Measurements from ENCODE around the gene RFESD. TPM values are rescaled to one million over a fixed set of nuclear protein-coding genes. Genes with fewer than 3 reads are reported as not detected.

Gene RFESD
- total and polyA plus RNA-seq, 7 donors = 1.2 to 4.9 (median 1.7) TPM; not detected in 1

GRCh38 chr5:95624368-95624767 is 22.2 kb upstream of the RFESD start:
- no peaks in the 10 kb centered on the region for H3K36me3 ChIP-seq
- 95 to 99% methylated on average over 2 of the region's 2 CpGs for WGBS, 2 donors
- no peak for TF ChIP-seq POLR2A (IDR thresholded peaks at IDR 0.05)
- TF ChIP-seq POLR2AphosphoS5 (IDR thresholded peaks at IDR 0.05) = no peak
- TF ChIP-seq EP300 (IDR thresholded peaks at IDR 0.05) = no peak
- no peak for TF ChIP-seq CTCF (IDR thresholded peaks at IDR 0.05)
- no peak for DNase-seq
- no peaks in the 10 kb centered on the region for H3K9me3 ChIP-seq
- intact Hi-C loops (cut with DNase I) = no loop called here
- H3K4me1 ChIP-seq = peaks cover 0 to 23% (median 18%) of the 10 kb centered on the region in 4 donors
- peaks cover 0 to 20% (median 5%) of the 10 kb centered on the region in 3 donors for H3K27me3 ChIP-seq
- no peak overlapping the region for H3K4me3 ChIP-seq
- H3K27ac ChIP-seq = no peak overlapping the region

GRCh38 chr5:95626701-95627100 is 19.9 kb upstream of the RFESD start:
- 84 to 92% methylated on average over 1 of the region's 1 CpG for WGBS, 2 donors
- no peak for DNase-seq
- Histone ChIP-seq H3K27me3 (no peaks in the 10 kb centered on the region), H3K9me3 (no peaks in the 10 kb centered on the region), H3K27ac (no peak overlapping the region), H3K36me3 (no peaks in the 10 kb centered on the region), H3K4me3 (no peak overlapping the region), H3K4me1 (peaks cover 0 to 2% (median under 1%) of the 10 kb centered on the region in 4 donors)
- intact Hi-C loops (cut with DNase I) = no loop called here
- no peak for TF ChIP-seq POLR2A (IDR thresholded peaks at IDR 0.05)
- no peak for TF ChIP-seq CTCF (IDR thresholded peaks at IDR 0.05)
- no peak for TF ChIP-seq POLR2AphosphoS5 (IDR thresholded peaks at IDR 0.05)
- TF ChIP-seq EP300 (IDR thresholded peaks at IDR 0.05) = no peak

- H3K27me3 ChIP-seq = no peaks in the 10 kb centered on the region
- no peaks in the 10 kb centered on the region for H3K36me3 ChIP-seq
These were observed 18.4 kb upstream of the RFESD start for GRCh38 chr5:95627971-95628810.

GRCh38 chr5:95628933-95629332 is 17.6 kb upstream of the RFESD start:
- H3K27ac ChIP-seq = no peak overlapping the region
- no peaks in the 10 kb centered on the region for H3K36me3 ChIP-seq
- no peaks in the 10 kb centered on the region for H3K4me1 ChIP-seq
- 87 to 88% methylated on average over 1 of the region's 1 CpG for WGBS, 2 donors
- no peak for TF ChIP-seq POLR2A (IDR thresholded peaks at IDR 0.05)
- no peak for TF ChIP-seq CTCF (IDR thresholded peaks at IDR 0.05)
- TF ChIP-seq EP300 (IDR thresholded peaks at IDR 0.05) = no peak
- TF ChIP-seq POLR2AphosphoS5 (IDR thresholded peaks at IDR 0.05) = no peak
- DNase-seq = no peak
- H3K9me3 ChIP-seq = no peaks in the 10 kb centered on the region
- H3K4me3 ChIP-seq = no peak overlapping the region
- H3K27me3 ChIP-seq = no peaks in the 10 kb centered on the region
- intact Hi-C loops (cut with DNase I) = no loop called here

More at GRCh38 chr5:95627971-95628810, 18.4 kb upstream of the RFESD start:
- Histone ChIP-seq H3K27ac (no peak overlapping the region), H3K4me1 (no peaks in the 10 kb centered on the region), H3K9me3 (no peaks in the 10 kb centered on the region), H3K4me3 (no peak overlapping the region)
- DNase-seq = no peak
- intact Hi-C loops (cut with DNase I) = no loop called here
- no peak for TF ChIP-seq POLR2A (IDR thresholded peaks at IDR 0.05)
- no peak for TF ChIP-seq EP300 (IDR thresholded peaks at IDR 0.05)
- no peak for TF ChIP-seq POLR2AphosphoS5 (IDR thresholded peaks at IDR 0.05)
- no peak for TF ChIP-seq CTCF (IDR thresholded peaks at IDR 0.05)
- 35 to 74% methylated on average over 4 of the region's 4 CpGs for WGBS, 2 donors

Measured in sigmoid colon (tissue), 7 donors.